ENCODE data around the gene RRP12.
"Not testable (repeated sequence)": the region's sequence is repeated elsewhere in the genome, so short reads cannot be mapped to it uniquely, and the experiment has no call there.

The RRP12 gene, protein sequence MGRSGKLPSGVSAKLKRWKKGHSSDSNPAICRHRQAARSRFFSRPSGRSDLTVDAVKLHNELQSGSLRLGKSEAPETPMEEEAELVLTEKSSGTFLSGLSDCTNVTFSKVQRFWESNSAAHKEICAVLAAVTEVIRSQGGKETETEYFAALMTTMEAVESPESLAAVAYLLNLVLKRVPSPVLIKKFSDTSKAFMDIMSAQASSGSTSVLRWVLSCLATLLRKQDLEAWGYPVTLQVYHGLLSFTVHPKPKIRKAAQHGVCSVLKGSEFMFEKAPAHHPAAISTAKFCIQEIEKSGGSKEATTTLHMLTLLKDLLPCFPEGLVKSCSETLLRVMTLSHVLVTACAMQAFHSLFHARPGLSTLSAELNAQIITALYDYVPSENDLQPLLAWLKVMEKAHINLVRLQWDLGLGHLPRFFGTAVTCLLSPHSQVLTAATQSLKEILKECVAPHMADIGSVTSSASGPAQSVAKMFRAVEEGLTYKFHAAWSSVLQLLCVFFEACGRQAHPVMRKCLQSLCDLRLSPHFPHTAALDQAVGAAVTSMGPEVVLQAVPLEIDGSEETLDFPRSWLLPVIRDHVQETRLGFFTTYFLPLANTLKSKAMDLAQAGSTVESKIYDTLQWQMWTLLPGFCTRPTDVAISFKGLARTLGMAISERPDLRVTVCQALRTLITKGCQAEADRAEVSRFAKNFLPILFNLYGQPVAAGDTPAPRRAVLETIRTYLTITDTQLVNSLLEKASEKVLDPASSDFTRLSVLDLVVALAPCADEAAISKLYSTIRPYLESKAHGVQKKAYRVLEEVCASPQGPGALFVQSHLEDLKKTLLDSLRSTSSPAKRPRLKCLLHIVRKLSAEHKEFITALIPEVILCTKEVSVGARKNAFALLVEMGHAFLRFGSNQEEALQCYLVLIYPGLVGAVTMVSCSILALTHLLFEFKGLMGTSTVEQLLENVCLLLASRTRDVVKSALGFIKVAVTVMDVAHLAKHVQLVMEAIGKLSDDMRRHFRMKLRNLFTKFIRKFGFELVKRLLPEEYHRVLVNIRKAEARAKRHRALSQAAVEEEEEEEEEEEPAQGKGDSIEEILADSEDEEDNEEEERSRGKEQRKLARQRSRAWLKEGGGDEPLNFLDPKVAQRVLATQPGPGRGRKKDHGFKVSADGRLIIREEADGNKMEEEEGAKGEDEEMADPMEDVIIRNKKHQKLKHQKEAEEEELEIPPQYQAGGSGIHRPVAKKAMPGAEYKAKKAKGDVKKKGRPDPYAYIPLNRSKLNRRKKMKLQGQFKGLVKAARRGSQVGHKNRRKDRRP (N-terminal part only)

GRCh38 chr10:97400665-97401454, at the start of gene RRP12:
Gene RRP12, minus strand, starts transcription at chr10:97401340. Its CDS starts 109 bp downstream, at chr10:97401231.
- DNase-seq = peak; percentile 69

DNA sequence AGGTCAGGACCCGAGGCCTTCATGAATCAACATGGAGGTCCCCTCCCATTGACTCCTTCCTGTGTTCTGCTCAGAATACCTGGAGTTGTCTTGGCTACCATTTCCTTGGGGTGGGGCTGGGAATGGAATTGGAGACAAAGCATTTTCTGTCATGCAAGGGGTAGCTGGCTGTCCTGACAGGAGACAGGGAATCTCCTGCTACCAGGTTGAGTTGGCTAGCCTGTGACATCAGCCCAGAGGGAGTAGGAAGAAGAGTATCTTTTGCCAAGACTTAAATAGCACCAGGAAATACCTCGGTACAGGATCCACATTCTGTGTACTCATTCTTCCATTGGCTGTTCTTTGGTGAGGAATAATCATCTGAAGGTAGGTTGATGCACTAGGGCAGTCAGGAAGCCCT, 49.7 kb upstream of the RRP12 start:
- DNase-seq = no peak

- DNase-seq = peak; percentile 53
These were observed 44.8 kb upstream of the RRP12 start, which contains the start of the genes EXOSC1 and ZDHHC16 for GRCh38 chr10:97445722-97446639. Gene EXOSC1, minus strand, starts transcription at chr10:97446006. Its CDS starts 21 bp downstream, at chr10:97445985. Gene ZDHHC16, plus strand, starts transcription at chr10:97446175. Its CDS starts 5,501 bp downstream, at chr10:97451676.

DNA sequence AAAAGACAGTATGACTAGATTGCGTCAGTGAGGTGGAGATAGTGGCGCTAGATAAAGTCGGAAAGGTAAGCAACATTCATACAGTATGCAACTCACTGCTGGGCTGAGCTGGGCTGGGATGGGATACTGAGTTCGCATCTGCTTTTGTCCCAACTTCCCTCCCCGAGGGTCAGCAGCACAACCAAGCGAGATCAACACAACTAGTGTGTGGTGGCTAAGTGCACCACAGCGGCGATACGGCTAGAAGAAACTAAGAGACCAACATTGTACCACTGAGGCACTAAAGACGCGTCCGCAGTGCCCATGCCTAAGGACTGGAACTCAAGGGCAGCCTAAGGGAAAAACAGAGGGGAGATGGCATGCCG, 44.2 kb upstream of the RRP12 start:
- no peak for DNase-seq

- no peak for DNase-seq
These were observed 43.1 kb upstream of the RRP12 start for GRCh38 chr10:97444212-97444611.

DNA sequence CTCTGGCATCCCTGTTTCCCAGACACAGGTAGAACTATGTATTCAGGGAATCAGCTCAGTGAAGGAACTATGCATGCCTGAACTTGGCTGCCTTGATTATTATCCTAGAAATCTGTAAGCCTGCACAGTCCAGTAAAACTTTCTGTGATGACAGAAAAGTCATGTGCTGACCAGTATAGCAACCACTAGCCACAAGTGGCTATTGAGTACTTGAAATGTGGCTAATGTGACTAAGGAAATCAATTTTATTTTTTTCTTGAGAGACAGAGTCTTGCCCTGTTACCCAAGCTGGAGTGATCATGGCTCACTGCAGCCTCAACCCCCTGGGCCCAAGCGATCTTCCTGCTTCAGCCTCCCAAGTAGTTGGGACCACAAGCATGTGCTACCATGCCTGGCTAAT, 41.1 kb upstream of the RRP12 start:
- no peak for DNase-seq

GRCh38 chr10:97435211-97435610, 34.1 kb upstream of the RRP12 start:
- DNase-seq = no peak

GRCh38 chr10:97434557-97434956, 33.4 kb upstream of the RRP12 start:
- DNase-seq = no peak

DNA sequence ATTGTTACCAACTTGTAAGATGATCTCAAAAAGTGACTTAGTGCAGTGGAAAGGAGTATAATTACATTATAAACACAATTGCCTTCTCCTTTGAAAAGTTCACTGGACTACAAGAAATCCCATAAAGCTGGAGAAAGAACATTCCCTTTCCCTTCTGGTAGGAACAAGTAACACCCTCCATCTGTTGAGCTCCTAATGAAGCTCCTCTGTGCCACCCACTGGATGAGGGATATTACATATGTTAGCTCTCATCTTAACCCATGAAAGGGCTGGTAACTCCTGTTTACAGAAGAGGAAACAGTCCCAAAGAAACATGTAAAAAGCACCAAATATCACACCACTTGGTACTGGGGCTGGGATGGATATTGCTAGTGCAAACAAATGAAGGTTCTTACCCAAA, 32.9 kb upstream of the RRP12 start:
- no peak for DNase-seq

GRCh38 chr10:97428572-97428981, 27.4 kb upstream of the RRP12 start:
- no peak for DNase-seq

DNA sequence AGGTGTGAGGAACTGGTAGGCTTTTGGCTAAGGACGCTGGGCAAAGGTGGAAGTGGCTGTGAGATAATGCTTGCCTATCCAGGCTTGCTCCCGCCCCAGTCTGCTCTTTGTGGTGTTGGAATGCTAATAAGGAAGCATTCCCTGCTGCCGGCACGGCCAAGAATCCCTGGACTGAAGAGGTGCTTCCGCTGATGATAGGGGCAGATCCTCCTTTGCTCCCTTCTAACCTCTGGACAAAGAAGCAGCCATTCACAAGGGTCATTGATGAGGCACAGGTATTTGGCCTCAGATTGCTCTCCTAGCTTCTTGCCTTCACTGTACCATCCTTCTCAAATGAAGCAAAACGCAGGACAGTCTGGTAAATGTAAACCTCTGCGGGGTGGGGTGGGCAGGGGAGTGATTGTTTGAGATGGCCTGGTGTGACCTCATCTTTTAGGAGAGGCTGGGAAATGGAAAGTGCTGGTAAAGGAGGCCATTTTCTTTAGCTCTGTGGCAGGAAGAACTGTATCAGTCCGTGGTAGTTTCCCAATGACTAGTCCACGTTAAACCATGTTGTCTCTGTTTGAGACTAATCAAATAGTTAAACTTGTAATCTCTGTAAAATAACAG, 26.5 kb upstream of the RRP12 start:
- DNase-seq = peak; percentile 38

DNA sequence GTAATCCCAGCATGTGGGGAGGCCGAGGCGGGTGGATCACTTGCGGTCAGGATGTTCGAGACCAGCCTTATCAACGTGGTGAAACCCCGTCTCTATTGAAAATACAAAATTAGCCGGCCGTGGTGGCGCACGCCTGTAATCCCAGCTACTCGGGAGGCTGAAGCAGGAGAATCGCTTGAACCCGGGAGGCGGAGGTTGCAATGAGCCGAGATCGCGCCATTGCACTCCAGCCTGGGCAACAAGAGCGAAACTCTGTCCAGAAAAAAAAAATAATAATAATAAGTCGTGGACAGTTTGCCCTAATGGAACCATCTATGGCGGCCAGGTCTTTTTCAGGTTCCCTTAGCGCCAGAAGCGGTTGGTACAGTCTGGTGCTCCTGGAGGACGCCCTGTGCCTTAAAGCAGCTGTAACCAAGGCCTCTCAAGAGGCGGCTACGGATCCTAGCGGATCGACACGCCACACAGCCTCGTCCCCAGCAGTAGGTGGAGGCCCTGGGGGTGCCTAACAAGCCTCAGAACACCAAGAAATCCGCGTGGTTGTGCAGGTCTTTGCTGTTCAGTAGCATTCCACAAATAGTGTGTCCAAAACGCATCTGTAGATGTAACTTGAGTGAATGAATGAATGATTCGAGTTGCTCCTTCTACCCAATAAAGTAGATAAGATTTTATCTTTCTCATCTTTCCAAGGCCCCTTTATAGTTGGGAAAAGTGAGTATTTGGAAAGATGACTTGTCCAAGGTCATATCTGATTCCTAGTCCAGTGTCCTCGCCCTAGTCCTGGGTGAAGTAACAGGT, 25.8 kb upstream of the RRP12 start:
- DNase-seq = no peak

DNA sequence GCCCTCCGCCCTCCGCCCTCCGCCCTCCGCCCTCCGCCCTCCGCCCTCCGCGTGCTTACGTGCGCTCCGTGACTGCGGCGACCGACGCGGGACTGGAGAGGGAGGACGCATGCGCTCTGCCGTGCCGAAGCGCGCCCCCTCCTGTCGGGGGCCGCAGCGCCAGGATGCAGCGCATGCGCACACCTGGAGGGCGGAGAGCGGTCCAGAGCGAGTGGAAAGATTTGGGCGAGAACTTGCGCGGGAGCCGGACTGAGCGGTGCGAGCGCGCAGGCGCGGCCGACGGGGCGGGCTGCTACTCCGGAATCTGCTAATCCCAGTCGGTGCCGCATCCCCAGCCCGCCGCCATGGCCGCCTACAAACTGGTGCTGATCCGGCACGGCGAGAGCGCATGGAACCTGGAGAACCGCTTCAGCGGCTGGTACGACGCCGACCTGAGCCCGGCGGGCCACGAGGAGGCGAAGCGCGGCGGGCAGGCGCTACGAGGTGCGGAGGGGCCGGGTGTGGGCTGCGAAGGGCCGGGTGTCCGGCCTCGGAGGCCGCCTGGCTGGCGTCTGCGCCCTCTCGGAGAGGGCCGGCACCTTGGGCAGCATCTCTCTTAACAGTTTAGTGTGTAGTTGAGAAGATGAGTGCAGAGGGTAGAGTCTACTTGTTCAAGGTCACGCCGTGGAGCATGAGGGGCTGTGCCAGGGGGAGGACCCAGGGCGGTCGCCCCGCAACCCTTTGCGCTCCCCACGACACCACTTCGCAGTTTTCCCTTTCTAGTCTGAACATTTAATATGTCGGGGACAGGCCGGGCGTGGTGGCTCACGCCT, 25.0 kb upstream of the RRP12 start, which contains the start of gene PGAM1:
Gene PGAM1 (plus strand): TSS at position 228 of the 812 bp plus-strand sequence. CDS start 117 bp downstream, at position 345.
- DNase-seq = peak; percentile 49

DNA sequence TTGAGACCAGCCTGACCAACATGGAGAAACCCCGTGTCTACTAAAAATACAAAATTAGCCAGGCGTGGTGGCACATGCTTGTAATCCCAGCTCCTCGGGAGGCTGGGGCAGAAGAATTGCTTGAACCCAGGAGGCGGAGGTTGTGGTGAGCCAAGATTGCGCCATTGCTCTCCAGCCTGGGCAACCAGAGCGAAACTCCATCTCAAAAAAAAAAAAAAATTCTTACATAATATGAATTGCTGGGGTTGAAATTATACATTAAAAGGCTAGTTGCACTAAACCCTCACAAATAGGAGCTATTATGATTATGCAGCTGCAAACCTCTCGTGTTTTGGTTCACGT, 22.6 kb upstream of the RRP12 start:
- not testable (repeated sequence) for DNase-seq

GRCh38 chr10:97416565-97416964, 15.4 kb upstream of the RRP12 start:
- no peak for DNase-seq

DNA sequence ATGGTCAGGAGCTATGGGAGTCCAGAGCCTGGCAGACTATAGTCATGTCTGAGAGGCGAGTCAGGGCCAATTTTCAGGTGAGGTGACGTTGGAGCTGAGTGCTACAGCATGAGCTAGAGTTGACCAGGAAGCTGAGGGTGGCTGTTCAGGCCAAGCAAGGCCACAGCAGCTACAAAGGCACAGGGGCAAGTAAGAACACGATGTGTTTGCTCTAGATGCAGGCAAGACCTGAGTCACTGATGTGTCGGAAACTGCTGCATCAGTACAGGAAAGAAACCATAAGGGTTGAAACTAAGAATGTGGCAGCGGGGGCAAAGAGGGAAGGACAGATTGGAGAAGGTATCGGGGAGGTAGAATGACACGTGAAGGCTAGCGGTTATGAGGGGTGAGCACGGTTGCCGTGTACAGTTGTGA, 11.8 kb upstream of the RRP12 start:
- no peak for DNase-seq

DNA sequence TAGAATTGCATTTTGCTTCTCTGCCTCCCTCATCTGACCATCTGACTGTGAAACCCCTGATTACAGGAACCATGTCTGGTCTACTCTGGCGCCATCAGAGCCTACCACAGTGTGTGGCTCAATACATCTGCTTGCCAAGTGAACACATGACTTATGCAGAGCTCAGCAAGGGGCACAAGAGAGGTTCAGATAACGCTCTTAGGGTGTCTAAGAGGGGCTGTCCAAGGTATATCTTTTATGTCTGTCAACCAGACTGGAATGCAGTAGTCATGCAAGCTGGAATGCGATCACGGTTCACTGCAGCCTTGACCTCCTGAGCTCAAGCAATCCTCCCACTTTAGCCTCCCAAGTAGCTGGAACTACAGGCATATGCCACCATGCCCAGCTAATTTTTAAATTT, 10.3 kb upstream of the RRP12 start:
- no peak for DNase-seq

DNA sequence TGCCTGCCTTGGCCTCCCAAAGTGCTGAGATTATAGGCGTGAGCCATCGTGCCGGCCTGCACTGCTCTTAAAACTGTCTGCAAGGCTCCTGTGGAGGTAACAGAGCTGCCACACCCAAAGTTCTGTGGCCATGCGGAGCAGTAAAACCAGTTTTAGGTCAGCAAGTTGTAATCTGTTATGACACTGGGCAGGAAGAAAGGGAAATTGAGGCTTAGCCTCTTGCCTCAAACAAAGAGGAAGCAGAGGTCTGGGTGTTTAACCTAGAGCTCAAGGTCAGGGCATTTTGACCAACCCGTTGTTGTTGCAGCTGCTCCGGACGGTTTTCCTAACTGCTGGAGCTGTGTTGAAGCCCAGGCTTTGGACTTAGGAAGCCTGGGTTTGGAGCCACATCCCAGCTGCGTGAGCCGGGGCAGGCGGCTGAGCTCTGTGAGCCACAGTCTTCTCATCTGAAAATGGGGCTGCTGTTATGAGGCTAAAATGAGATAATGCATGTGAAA, 7.4 kb upstream of the RRP12 start:
- no peak for DNase-seq

DNA sequence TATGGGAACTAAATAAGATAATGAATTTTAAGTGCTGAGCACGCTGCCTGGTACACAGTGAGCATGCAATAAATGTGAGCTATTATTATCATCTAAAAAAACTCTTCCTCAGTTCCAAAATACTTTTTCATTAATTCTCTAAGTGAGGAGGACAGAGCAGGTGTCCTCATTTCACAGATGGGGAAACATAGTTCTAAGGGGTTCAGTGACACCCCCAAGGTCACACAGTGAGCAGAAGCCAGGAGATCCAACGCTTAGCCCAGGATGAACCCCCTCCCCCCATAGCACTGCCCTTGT, 6.8 kb upstream of the RRP12 start:
- no peak for DNase-seq

All from NCI-H2029 treated with DMSO at 0.1 percent for 48 hours (cell line).